Activated naive CD4-positive, alpha-beta T cell treated with anti-CD3 and anti-CD28 coated beads, Interleukin-2, amount 50 U/mL, for 72 hours (primary cell): ENCODE measurements around the gene UPP1. TPM values are rescaled to one million over a fixed set of nuclear protein-coding genes. Genes with fewer than 3 reads are reported as not detected.
"Not testable (repeated sequence)": the region's sequence is repeated elsewhere in the genome, so short reads cannot be mapped to it uniquely, and the experiment has no call there.

Source experiments
- ATAC-seq, 2 donors: fragments of 150-1000 bp; cut with Tn5 transposase; 2 replicates each; pipeline ENCODE4 v1.10.0; 2021; ENCODE audit warnings: mild to moderate bottlenecking in 2 of 2, moderate library complexity in 2 of 2
- DNase-seq, 2 donors: peaks; one replicate each; pipeline ENCODE4 v3.0.0; 2021 to 2022; ENCODE audit warnings: low spot score in 2 of 2
- H3K27ac Mint-ChIP-seq, 2 donors: one replicate each; pipeline ENCODE4 v1.8.0; 2022; ENCODE audit warnings: mild to moderate bottlenecking in 2 of 2, mixed read lengths in 2 of 2
- H3K36me3 Mint-ChIP-seq, 2 donors: one replicate each; pipeline ENCODE4 v1.8.0; 2022; ENCODE audit warnings: mixed read lengths in 2 of 2
- H3K9me3 Mint-ChIP-seq, 2 donors: one replicate each; pipeline ENCODE4 v1.8.0; 2022; ENCODE audit warnings: mixed read lengths in 2 of 2
- total RNA-seq, 2 donors: library from RNA; stranded (reverse); gene quantifications; one replicate each; pipeline ENCODE4 v1.2.3, GENCODE V29; 2022

UPP1 gene
- total RNA-seq, 2 donors from 2014 or later, result 20.0 to 50.1 TPM

DNA sequence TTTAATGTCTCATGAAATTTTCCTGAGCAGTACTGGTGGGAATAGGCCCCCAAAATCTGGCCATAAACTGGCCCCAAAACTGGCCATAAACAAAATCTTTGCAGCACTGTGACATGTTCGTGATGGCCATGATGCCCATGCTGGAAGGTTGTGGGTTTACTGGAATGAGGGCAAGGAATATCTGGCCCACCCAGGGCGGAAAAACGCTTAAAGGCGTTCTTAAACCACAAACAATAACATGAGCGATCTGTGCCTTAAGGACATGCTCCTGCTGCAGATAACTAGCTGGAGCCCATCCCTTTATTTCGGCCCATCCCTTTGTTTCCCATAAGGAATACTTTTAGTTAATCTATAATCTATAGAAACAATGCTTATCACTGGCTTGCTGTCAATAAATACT lies 31.5 kb downstream of the UPP1 start:
- not testable (repeated sequence) for H3K36me3 Mint-ChIP-seq, DNase-seq, ATAC-seq, H3K9me3 Mint-ChIP-seq, H3K27ac Mint-ChIP-seq

GRCh38 chr7:48126037-48126436 lies 37.0 kb downstream of the UPP1 start:
- no peak overlapping the region for H3K27ac Mint-ChIP-seq

GRCh38 chr7:48130658-48131108 lies 41.6 kb downstream of the UPP1 start:
- ATAC-seq, result peak; percentile 70 to 96
- peaks cover 13 to 19% of the 10 kb centered on the region in 2 donors for H3K36me3 Mint-ChIP-seq
- peaks cover 8 to 9% of the 10 kb centered on the region in 2 donors for H3K9me3 Mint-ChIP-seq

More at GRCh38 chr7:48126037-48126436, 37.0 kb downstream of the UPP1 start:
- H3K36me3 Mint-ChIP-seq, result peaks cover 13 to 19% of the 10 kb centered on the region in 2 donors
- ATAC-seq, result no peak
- DNase-seq, result no peak
- H3K9me3 Mint-ChIP-seq, result peaks cover 11 to 13% of the 10 kb centered on the region in 2 donors

GRCh38 chr7:48132792-48133191 lies 43.7 kb downstream of the UPP1 start:
- Mint-ChIP-seq H3K27ac (no peak overlapping the region), H3K36me3 (peaks cover 5 to 6% of the 10 kb centered on the region in 2 donors), H3K9me3 (no peaks in the 10 kb centered on the region)
- DNase-seq, result no peak
- ATAC-seq, result no peak

More at GRCh38 chr7:48130658-48131108, 41.6 kb downstream of the UPP1 start:
- no peak overlapping the region for H3K27ac Mint-ChIP-seq
- peak in 1 of 2 donors; percentile 11 for DNase-seq

DNA sequence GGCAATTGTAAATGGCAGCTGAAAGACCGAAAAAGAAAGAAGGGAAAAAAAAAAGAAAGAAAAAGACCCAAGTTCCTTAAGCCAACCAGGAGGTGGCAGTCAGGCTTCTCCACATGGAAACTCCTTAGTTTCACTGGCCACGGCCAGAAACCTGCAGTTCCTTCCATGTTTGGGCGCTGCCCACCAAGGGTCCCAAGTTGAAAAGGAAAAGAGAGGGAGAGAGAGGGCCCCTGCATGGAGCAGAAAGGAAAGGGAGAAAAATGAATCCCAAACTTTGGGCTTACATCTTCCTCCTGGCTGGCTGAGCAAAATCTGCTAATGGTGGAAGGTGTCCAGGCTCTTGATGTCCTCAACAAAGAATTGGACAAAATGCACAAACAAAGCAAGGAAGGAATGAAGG lies 50.4 kb downstream of the UPP1 start:
- DNase-seq (no peak), ATAC-seq (no peak)
- Mint-ChIP-seq H3K9me3 (no peaks in the 10 kb centered on the region), H3K27ac (no peak overlapping the region), H3K36me3 (peaks cover 0 to 6% of the 10 kb centered on the region in 2 donors)

GRCh38 chr7:48140001-48140681 lies 51.1 kb downstream of the UPP1 start:
- Mint-ChIP-seq H3K27ac (no peak overlapping the region), H3K36me3 (peaks cover 0 to 6% of the 10 kb centered on the region in 2 donors), H3K9me3 (no peaks in the 10 kb centered on the region)
- ATAC-seq, result no peak
- no peak for DNase-seq

DNA sequence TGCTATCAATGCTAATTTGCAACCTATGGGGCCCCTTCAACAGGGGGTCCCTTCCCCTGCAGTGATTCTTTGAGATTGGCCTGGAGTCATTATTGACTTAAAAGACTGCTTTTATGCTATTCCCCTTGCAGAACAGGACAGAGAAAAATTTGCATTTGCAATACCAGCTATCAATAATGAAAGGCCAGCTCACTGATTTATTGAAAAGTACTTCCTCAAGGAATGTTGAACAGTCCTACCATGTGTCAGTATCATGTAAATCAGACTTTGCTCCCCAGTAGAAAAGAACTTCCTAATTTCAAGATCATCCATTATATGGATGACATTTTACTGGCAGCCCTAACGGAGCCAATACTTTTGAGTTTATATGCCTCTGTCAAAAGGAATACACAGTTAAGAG lies 52.5 kb downstream of the UPP1 start:
- Mint-ChIP-seq H3K9me3 (no peaks in the 10 kb centered on the region), H3K27ac (no peak overlapping the region), H3K36me3 (no peaks in the 10 kb centered on the region)
- DNase-seq (no peak), ATAC-seq (no peak)

DNA sequence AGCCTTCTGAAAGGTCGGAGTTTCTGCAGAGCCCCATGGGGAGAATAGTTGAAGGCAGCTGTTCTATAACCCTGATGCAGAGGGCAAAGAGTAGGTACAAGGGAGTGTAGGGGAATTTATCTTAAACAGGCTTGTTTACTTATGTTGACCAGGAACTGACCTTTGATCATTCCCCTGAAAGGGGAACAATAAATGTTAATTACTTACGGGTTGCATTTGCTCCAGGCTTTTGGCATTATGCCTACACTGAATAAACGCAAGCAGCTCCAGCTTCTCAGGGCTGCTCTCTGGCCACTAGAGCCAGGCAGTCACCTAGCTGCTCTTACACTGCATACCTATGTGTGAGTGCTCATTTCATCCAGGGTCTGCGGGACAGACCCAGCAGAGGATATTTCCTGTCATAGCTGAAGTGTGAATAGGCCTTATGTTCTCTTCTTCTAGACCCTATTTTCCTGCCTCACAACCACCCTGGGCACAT lies 55.3 kb downstream of the UPP1 start:
- Mint-ChIP-seq H3K36me3 (no peaks in the 10 kb centered on the region), H3K9me3 (no peaks in the 10 kb centered on the region), H3K27ac (no peak overlapping the region)
- ATAC-seq (no peak), DNase-seq (no peak)

DNA sequence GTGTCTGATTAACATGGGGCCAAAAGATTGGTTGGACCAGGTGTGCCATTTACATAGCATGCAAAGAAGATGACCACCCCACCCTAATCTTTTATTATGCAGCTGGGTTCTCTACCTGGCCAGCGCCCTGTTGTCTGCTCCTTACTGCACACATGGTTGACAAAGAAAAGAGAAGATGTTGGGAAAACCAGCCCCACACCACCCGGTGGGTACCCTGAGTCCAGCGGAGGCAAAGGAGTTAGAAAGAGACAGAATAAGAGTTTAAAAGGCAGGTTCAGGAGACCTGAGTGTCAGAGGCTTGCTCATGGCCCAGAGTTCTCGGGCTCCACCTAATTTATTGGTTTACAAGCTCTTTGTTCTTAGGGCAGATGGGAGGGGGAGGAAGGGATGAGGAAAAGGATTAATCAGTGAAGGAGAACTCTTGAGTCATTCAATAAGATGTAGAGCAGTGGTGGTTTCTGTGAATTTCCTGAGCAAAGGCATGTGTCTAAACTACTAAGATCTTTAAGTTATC lies 58.1 kb downstream of the UPP1 start:
- no peaks in the 10 kb centered on the region for H3K9me3 Mint-ChIP-seq
- DNase-seq, result no peak

GRCh38 chr7:48147690-48148089 lies 58.6 kb downstream of the UPP1 start:
- H3K27ac Mint-ChIP-seq, DNase-seq, ATAC-seq, H3K36me3 Mint-ChIP-seq, H3K9me3 Mint-ChIP-seq: not testable (repeated sequence)

More for the DNA sequence above, 58.1 kb downstream of the UPP1 start:
- no peak overlapping the region for H3K27ac Mint-ChIP-seq
- H3K36me3 Mint-ChIP-seq, result no peaks in the 10 kb centered on the region
- ATAC-seq, result no peak

- ATAC-seq (peak in 1 of 2 donors; percentile 47), DNase-seq (no peak)
- Mint-ChIP-seq H3K36me3 (no peaks in the 10 kb centered on the region), H3K9me3 (no peaks in the 10 kb centered on the region), H3K27ac (no peak overlapping the region)
Observed at GRCh38 chr7:48148311-48148710, 59.2 kb downstream of the UPP1 start.

DNA sequence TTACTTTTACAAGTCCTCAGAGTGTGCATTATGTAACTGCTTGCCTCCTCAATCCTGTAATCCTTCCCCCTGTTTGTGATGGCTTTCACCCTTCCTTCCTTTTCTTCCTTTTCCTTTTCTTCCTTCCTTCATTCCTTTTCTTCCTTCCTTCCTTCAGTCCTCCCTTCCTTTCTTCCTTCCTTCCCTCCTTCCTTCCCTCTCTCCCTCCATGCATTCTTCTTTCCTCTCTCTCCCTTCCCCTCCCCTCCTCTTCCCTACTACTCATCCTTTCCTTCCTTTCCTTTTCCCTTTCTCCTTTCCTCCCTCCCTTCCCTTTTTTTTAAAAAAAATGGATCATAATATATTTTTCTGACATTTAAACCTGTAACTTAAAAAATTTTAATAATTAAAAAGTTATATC lies 60.0 kb downstream of the UPP1 start:
- DNase-seq, result no peak
- Mint-ChIP-seq H3K9me3 (no peaks in the 10 kb centered on the region), H3K27ac (no peak overlapping the region), H3K36me3 (no peaks in the 10 kb centered on the region)
- no peak for ATAC-seq

DNA sequence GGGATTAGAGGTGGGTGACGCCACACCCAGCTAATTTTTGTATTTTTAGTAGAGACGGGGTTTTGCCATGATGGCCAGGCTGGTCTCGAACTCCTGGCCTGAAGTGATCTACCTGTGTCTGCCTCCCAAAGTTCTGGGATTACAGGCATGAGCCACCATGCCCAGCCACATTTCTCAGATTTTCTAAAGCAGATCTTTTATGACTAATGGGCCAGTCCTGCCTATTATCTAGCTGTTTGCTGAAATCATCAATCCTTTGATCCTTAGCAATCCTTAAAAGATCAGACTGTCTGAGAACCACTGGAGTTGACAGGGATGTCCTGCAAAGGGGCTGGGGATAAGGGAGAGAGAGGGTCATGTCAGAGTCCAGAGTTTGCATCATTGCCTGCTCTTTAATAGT lies 61.0 kb downstream of the UPP1 start:
- ATAC-seq (no peak), DNase-seq (no peak)
- no peaks in the 10 kb centered on the region for H3K9me3 Mint-ChIP-seq
- H3K27ac Mint-ChIP-seq, result no peak overlapping the region
- no peaks in the 10 kb centered on the region for H3K36me3 Mint-ChIP-seq

GRCh38 chr7:48154792-48155413 lies 65.8 kb downstream of the UPP1 start:
- ATAC-seq (peak in 1 of 2 donors; percentile 58), DNase-seq (peak in 1 of 2 donors; percentile 16)
- Mint-ChIP-seq H3K36me3 (no peaks in the 10 kb centered on the region), H3K9me3 (no peaks in the 10 kb centered on the region), H3K27ac (no peak overlapping the region)
